HFFc6 (cell line): Measurements from ENCODE around the gene UBL4A. TPM values are rescaled to one million over a fixed set of nuclear protein-coding genes. Genes with fewer than 3 reads are reported as not detected.

ENCODE experiments used
- DNase-seq: peaks from one replicate; pipeline ENCODE4 v3.0.0-alpha.2; 2018
- H3K27ac Mint-ChIP-seq: 2 replicates; pipeline ENCODE4 v1.8.0; 2020; ENCODE audit warnings: mild to moderate bottlenecking, mixed read lengths
- H3K27me3 Mint-ChIP-seq: 2 replicates; pipeline ENCODE4 v1.8.0; 2021; ENCODE audit warnings: mild to moderate bottlenecking, moderate library complexity, mixed read lengths; ENCODE audit not compliant: insufficient read depth
- H3K36me3 Mint-ChIP-seq: 2 replicates; pipeline ENCODE4 v1.8.0; 2021; ENCODE audit warnings: low read depth, mixed read lengths
- H3K4me1 Mint-ChIP-seq: 2 replicates; pipeline ENCODE4 v1.8.0; 2020; ENCODE audit warnings: low read depth, mixed read lengths
- H3K4me3 Mint-ChIP-seq: 2 replicates; pipeline ENCODE4 v1.8.0; 2020; ENCODE audit warnings: mild to moderate bottlenecking, moderate library complexity, mixed read lengths
- H3K9me3 Mint-ChIP-seq: 2 replicates; pipeline ENCODE4 v1.8.0; 2020; ENCODE audit warnings: mild to moderate bottlenecking, mixed read lengths
- total RNA-seq, 6 experiments: library from RNA; stranded (reverse); fragmentation: NEBNext Ultra II Directional; extraction: Animal tissue kit (Norgen Biotek cat#: 25700); gene quantifications; 2 replicates in 1 of 6; 3 replicates in 5 of 6; pipeline ENCODE4 v1.2.3, GENCODE V29; 2021
- TF ChIP-seq, protein P1 (sequence below): fragments of 200-600 bp; sonication (generic); IDR thresholded peaks from 2 replicates; pipeline ENCODE4 v1.5.0; 2021; ENCODE audit warnings: antibody characterized with exemption, mild to moderate bottlenecking

Gene UBL4A
- total RNA-seq, 6 experiments from 2014 or later = 26.7 to 31.6 (median 29.7) TPM

DNA sequence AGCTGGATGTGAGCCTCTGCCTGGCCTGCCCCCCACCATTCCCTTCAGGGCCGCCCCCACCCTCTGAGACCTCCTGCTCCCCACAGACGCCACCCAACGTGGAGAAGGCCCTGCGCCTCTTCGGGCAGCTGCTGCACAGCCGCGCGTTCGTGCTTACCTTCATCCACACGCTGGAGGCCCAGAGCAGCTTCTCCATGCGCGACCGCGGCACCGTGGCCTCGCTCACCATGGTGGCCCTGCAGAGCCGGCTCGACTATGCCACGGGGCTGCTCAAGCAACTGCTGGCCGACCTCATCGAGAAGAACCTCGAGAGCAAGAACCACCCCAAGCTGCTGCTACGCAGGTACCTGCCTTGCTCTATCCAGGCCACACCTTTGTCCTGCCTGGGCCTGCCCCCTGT lies 18.2 kb downstream of the UBL4A start:
- H3K4me3 Mint-ChIP-seq = no peak overlapping the region
- H3K27me3 Mint-ChIP-seq = no peaks in the 10 kb centered on the region
- no peaks in the 10 kb centered on the region for H3K4me1 Mint-ChIP-seq
- H3K36me3 Mint-ChIP-seq = peaks cover under 1% of the 10 kb centered on the region; the same call in 1 of the 2 replicates
- no peaks in the 10 kb centered on the region for H3K9me3 Mint-ChIP-seq
- no peak overlapping the region for H3K27ac Mint-ChIP-seq
- TF ChIP-seq, protein P1, sequence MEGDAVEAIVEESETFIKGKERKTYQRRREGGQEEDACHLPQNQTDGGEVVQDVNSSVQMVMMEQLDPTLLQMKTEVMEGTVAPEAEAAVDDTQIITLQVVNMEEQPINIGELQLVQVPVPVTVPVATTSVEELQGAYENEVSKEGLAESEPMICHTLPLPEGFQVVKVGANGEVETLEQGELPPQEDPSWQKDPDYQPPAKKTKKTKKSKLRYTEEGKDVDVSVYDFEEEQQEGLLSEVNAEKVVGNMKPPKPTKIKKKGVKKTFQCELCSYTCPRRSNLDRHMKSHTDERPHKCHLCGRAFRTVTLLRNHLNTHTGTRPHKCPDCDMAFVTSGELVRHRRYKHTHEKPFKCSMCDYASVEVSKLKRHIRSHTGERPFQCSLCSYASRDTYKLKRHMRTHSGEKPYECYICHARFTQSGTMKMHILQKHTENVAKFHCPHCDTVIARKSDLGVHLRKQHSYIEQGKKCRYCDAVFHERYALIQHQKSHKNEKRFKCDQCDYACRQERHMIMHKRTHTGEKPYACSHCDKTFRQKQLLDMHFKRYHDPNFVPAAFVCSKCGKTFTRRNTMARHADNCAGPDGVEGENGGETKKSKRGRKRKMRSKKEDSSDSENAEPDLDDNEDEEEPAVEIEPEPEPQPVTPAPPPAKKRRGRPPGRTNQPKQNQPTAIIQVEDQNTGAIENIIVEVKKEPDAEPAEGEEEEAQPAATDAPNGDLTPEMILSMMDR = no peak
- DNase-seq = no peak

- TF ChIP-seq, protein P1 = no peak
- Mint-ChIP-seq H3K9me3 (no peaks in the 10 kb centered on the region), H3K4me1 (no peaks in the 10 kb centered on the region), H3K36me3 (no peaks in the 10 kb centered on the region), H3K27me3 (no peaks in the 10 kb centered on the region), H3K4me3 (no peak overlapping the region), H3K27ac (no peak overlapping the region)
- DNase-seq = no peak
Measured at GRCh38 chrX:154467556-154467955, 18.9 kb downstream of the UBL4A start.

DNA sequence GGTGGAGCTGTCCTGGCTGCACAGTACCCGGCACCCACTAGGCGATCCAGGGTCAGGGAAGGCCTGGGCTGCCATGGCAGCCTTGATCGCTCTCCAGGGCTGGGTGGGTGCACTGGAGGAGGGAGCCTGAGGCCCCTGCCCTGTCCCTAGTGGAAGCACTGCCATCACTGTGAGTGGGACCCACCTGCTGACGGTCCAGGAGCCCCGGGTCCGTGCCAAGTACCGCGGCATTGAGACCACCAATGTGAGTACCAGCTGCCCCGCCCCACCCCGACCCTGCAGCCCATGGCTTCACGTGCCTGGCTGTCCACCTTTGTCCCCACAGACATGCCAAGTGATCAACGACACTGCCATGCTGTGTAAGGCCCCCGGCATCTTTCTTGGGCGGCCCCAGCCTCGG lies 19.5 kb downstream of the UBL4A start:
- DNase-seq = no peak
- no peaks in the 10 kb centered on the region for H3K4me1 Mint-ChIP-seq
- H3K27me3 Mint-ChIP-seq = no peaks in the 10 kb centered on the region
- TF ChIP-seq, protein P1 = no peak
- H3K9me3 Mint-ChIP-seq = no peaks in the 10 kb centered on the region
- H3K4me3 Mint-ChIP-seq = no peak overlapping the region
- no peak overlapping the region for H3K27ac Mint-ChIP-seq
- no peaks in the 10 kb centered on the region for H3K36me3 Mint-ChIP-seq

- H3K4me1 Mint-ChIP-seq = no peaks in the 10 kb centered on the region
- H3K4me3 Mint-ChIP-seq = no peak overlapping the region
- H3K27ac Mint-ChIP-seq = no peak overlapping the region
- H3K27me3 Mint-ChIP-seq = no peaks in the 10 kb centered on the region
- no peaks in the 10 kb centered on the region for H3K36me3 Mint-ChIP-seq
- no peak for DNase-seq
- no peaks in the 10 kb centered on the region for H3K9me3 Mint-ChIP-seq
- TF ChIP-seq, protein P1 = no peak
Measured at GRCh38 chrX:154466036-154466435, 20.4 kb downstream of the UBL4A start.

DNA sequence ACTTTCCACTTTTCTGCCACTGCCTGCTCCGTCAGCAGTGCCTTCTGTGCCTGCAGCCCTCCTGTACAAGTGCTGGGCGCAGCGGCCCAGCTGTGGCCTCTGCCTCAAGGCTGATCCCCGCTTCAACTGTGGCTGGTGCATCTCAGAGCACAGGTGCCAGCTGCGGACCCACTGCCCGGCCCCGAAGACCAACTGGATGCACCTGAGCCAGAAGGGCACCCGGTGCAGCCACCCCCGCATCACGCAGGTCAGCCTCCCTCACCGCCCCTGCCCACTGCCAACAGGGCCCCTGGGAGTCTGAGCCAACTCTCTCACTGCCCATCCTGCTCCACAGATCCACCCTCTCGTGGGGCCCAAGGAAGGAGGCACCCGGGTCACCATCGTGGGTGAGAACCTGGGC lies 20.8 kb downstream of the UBL4A start:
- H3K36me3 Mint-ChIP-seq = no peaks in the 10 kb centered on the region
- DNase-seq = no peak
- H3K4me3 Mint-ChIP-seq = no peak overlapping the region
- TF ChIP-seq, protein P1 = no peak
- no peaks in the 10 kb centered on the region for H3K27me3 Mint-ChIP-seq
- H3K9me3 Mint-ChIP-seq = no peaks in the 10 kb centered on the region
- no peaks in the 10 kb centered on the region for H3K4me1 Mint-ChIP-seq
- no peak overlapping the region for H3K27ac Mint-ChIP-seq

DNA sequence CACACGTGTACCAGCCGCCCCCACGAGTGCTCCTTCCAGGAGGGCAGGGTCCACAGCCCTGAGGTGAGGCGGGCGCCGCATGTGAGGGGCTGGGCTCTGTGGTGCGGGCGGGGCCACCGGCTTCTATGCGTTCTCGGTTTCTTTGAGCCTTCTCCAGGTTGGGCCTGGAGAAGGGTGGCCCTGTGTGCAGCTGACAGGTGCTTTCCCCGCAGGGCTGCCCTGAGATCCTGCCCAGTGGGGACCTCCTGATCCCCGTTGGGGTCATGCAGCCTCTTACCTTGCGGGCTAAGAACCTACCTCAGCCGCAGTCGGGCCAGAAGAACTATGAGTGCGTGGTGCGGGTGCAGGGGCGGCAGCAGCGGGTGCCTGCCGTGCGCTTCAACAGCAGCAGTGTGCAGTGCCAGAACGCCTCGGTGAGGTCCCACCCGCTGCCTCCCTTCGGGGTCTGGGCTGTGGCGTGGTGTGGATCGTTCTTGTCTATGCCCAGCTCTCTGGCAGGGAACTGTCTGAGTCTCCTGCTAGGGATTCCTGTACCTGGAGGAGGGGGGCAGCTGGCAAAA lies 21.5 kb downstream of the UBL4A start:
- Mint-ChIP-seq H3K9me3 (no peaks in the 10 kb centered on the region), H3K4me3 (no peak overlapping the region), H3K27me3 (no peaks in the 10 kb centered on the region), H3K4me1 (no peaks in the 10 kb centered on the region), H3K27ac (no peak overlapping the region), H3K36me3 (no peaks in the 10 kb centered on the region)
- TF ChIP-seq, protein P1 = no peak
- DNase-seq = no peak
